ENCODE measurements around the gene C17orf58. TPM values are rescaled to one million over a fixed set of nuclear protein-coding genes. Genes with fewer than 3 reads are reported as not detected.
A peak's percentile ranks its signal among the peaks of the same experiment; 100 is the strongest.

C17orf58 gene
- total and polyA plus RNA-seq, 9 of the 15 experiments (the other 6 are each of a cell fraction or from before 2014, with no cell fraction given): 8.6 to 37.4 (median 27.6) TPM

DNA sequence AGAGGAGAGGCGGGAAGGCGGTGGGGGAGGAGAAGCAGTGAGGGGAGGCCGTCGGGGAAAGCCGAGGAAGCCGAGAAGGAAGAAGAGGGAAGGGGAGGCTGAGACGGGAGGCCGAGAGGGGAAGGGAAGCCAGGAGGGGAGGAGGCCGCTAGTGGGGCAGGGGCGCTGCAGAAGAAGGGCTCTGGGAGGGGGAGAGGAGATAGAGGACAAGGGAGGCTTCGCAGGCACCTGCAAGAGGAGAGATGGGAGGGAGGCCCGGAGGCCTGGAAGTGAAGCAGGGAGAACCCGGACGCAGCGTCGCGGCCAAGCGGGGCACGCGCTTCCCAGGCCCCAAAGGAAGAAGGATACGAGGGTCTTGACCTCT lies 2.3 kb downstream of the C17orf58 start (continued):
- TF ChIP-seq, protein P1, sequence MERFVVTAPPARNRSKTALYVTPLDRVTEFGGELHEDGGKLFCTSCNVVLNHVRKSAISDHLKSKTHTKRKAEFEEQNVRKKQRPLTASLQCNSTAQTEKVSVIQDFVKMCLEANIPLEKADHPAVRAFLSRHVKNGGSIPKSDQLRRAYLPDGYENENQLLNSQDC (CRISPR knock-in tag; IDR thresholded peaks at IDR 0.05): no peak
- TF ChIP-seq NFIC (IDR thresholded peaks at IDR 0.05) (peak; percentile 83), SUPT5H (IDR thresholded peaks at IDR 0.05) (peak; percentile 86), MTA2 (IDR thresholded peaks at IDR 0.05; ENCODE audit: low read depth) (0 out of 2 replicates have a peak, but pooled peaks have one; percentile 19), NFYB (IDR thresholded peaks at IDR 0.05; ENCODE audit: extremely low read depth, insufficient read length) (no peak), NR0B1 (IDR thresholded peaks at IDR 0.05; ENCODE audit: partially characterized antibody) (no peak), NR4A1 (CRISPR knock-in tag; IDR thresholded peaks at IDR 0.05) (no peak), NR4A1 (tag; IDR thresholded peaks at IDR 0.05) (no peak), CBX1 (IDR thresholded peaks at IDR 0.05; ENCODE audit: low read depth) (peak; percentile 58; the same call in 1 of the 2 replicates), ARNT (IDR thresholded peaks at IDR 0.05) (peak in 1 of 2 experiments; percentile 62; a peak in 2 of 4 replicates), SETDB1 (IDR thresholded peaks at IDR 0.05; ENCODE audit: low read length) (no peak), ZNF408 (CRISPR knock-in tag; IDR thresholded peaks at IDR 0.05; ENCODE audit: low read depth) (no peak), TRIM24 (IDR thresholded peaks at IDR 0.05) (peak in 1 of 2 experiments; percentile 48; a peak in 1 of 4 replicates), CTBP1 (IDR thresholded peaks at IDR 0.05; ENCODE audit: borderline replicate concordance) (no peak; the same call in 1 of the 2 replicates), SMARCA5 (IDR thresholded peaks at IDR 0.05) (peak; percentile 82), CBX8 (IDR thresholded peaks at IDR 0.05; ENCODE audit: borderline replicate concordance, extremely low read depth, low read depth, low read length, poor library complexity, severe bottlenecking) (no peak), PHF20 (IDR thresholded peaks at IDR 0.05; ENCODE audit: partially characterized antibody) (peak; percentile 83), ZNF717 (CRISPR knock-in tag; IDR thresholded peaks at IDR 0.05) (no peak), NCOA4 (IDR thresholded peaks at IDR 0.05; ENCODE audit: partially characterized antibody) (no peak), NR3C1 (CRISPR knock-in tag; IDR thresholded peaks at IDR 0.05) (peak; percentile 66; the same call in 1 of the 2 replicates), E4F1 (CRISPR knock-in tag; IDR thresholded peaks at IDR 0.05; ENCODE audit: borderline replicate concordance) (peak; percentile 20; the same call in 1 of the 2 replicates)
- TF ChIP-seq, protein P2, sequence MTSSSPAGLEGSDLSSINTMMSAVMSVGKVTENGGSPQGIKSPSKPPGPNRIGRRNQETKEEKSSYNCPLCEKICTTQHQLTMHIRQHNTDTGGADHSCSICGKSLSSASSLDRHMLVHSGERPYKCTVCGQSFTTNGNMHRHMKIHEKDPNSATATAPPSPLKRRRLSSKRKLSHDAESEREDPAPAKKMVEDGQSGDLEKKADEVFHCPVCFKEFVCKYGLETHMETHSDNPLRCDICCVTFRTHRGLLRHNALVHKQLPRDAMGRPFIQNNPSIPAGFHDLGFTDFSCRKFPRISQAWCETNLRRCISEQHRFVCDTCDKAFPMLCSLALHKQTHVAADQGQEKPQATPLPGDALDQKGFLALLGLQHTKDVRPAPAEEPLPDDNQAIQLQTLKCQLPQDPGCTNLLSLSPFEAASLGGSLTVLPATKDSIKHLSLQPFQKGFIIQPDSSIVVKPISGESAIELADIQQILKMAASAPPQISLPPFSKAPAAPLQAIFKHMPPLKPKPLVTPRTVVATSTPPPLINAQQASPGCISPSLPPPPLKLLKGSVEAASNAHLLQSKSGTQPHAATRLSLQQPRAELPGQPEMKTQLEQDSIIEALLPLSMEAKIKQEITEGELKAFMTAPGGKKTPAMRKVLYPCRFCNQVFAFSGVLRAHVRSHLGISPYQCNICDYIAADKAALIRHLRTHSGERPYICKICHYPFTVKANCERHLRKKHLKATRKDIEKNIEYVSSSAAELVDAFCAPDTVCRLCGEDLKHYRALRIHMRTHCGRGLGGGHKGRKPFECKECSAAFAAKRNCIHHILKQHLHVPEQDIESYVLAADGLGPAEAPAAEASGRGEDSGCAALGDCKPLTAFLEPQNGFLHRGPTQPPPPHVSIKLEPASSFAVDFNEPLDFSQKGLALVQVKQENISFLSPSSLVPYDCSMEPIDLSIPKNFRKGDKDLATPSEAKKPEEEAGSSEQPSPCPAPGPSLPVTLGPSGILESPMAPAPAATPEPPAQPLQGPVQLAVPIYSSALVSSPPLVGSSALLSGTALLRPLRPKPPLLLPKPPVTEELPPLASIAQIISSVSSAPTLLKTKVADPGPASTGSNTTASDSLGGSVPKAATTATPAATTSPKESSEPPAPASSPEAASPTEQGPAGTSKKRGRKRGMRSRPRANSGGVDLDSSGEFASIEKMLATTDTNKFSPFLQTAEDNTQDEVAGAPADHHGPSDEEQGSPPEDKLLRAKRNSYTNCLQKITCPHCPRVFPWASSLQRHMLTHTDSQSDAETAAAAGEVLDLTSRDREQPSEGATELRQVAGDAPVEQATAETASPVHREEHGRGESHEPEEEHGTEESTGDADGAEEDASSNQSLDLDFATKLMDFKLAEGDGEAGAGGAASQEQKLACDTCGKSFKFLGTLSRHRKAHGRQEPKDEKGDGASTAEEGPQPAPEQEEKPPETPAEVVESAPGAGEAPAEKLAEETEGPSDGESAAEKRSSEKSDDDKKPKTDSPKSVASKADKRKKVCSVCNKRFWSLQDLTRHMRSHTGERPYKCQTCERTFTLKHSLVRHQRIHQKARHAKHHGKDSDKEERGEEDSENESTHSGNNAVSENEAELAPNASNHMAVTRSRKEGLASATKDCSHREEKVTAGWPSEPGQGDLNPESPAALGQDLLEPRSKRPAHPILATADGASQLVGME (CRISPR knock-in tag; IDR thresholded peaks at IDR 0.05): no peak
